ENCODE measurements around the gene ADARB1. TPM values are rescaled to one million over a fixed set of nuclear protein-coding genes. Genes with fewer than 3 reads are reported as not detected.

The ADARB1 gene
- total and polyA plus RNA-seq, 9 of the 15 experiments (the other 6 are each of a cell fraction or from before 2014, with no cell fraction given) = 6.7 to 16.0 (median 8.3) TPM

- TF ChIP-seq ZNF280B (CRISPR knock-in tag; IDR thresholded peaks at IDR 0.05) = no peak
- no peak for TF ChIP-seq POU5F1 (IDR thresholded peaks at IDR 0.05; ENCODE audit: borderline replicate concordance, low read depth, low read length, partially characterized antibody)
- TF ChIP-seq PHB (CRISPR knock-in tag; IDR thresholded peaks at IDR 0.05) = no peak
- TF ChIP-seq BHLHE40 (IDR thresholded peaks at IDR 0.05; ENCODE audit: low read length) = peak; percentile 26; the same call in 1 of the 2 replicates
- no peak for TF ChIP-seq E2F4 (CRISPR knock-in tag; IDR thresholded peaks at IDR 0.05; ENCODE audit: low read depth)
- TF ChIP-seq ZEB2 (IDR thresholded peaks at IDR 0.05) = peak; percentile 58; the same call in 1 of the 2 replicates
- TF ChIP-seq ZFP1 (CRISPR knock-in tag; IDR thresholded peaks at IDR 0.05) = no peak
- TF ChIP-seq SMARCB1 (IDR thresholded peaks at IDR 0.05; ENCODE audit: insufficient read length, low read depth) = no peak
- TF ChIP-seq NCOA1 (IDR thresholded peaks at IDR 0.05; ENCODE audit: low read depth) = peak; percentile 70
- peak in 1 of 3 experiments; percentile 79; a peak in 2 of 6 replicates for TF ChIP-seq ZBTB11 (CRISPR knock-in tag; IDR thresholded peaks at IDR 0.05)
- TF ChIP-seq ZNF584 (CRISPR knock-in tag; IDR thresholded peaks at IDR 0.05; ENCODE audit: low read depth) = peak; percentile 76; the same call in 1 of the 2 replicates
- TF ChIP-seq MYC (IDR thresholded peaks at IDR 0.05; ENCODE audit: low read depth, low read length) = peak; percentile 64
- TF ChIP-seq MYC (CRISPR knock-in tag; IDR thresholded peaks at IDR 0.05; ENCODE audit: borderline replicate concordance, low read depth) = no peak
- no peak for TF ChIP-seq TCF7L2 (IDR thresholded peaks at IDR 0.05; ENCODE audit: low read depth, low read length)
- no peak for TF ChIP-seq SP2 (IDR thresholded peaks at IDR 0.05; ENCODE audit: extremely low read depth, low read depth, low read length, poor library complexity, severe bottlenecking)
- TF ChIP-seq BACH1 (tag; IDR thresholded peaks at IDR 0.05) = no peak
- no peak for TF ChIP-seq ZNF277 (CRISPR knock-in tag; IDR thresholded peaks at IDR 0.05; ENCODE audit: borderline replicate concordance)
- TF ChIP-seq ZBTB7A (IDR thresholded peaks at IDR 0.05; ENCODE audit: borderline replicate concordance, control insufficient read depth, low read depth, low read length) = peak; percentile 32; the same call in 1 of the 2 replicates
- TF ChIP-seq SMAD3 (CRISPR knock-in tag; conservative IDR thresholded peaks at IDR 0.05) = peak; percentile 62; the same call in 1 of the 2 replicates
- TF ChIP-seq ELF4 (CRISPR knock-in tag; IDR thresholded peaks at IDR 0.05) = no peak; the same call in 1 of the 2 replicates
These were observed 182.7 kb downstream of the ADARB1 start (continued) for GRCh38 chr21:45256912-45257672.

All from K562 (cell line).